OCI-LY1 (cell line): ENCODE data around the gene DHPS.

Experiments used
- EZH2 ChIP-seq: fragments of 200-600 bp; sonication (generic), shearing (Covaris generic); IDR thresholded peaks from 2 replicates; pipeline ENCODE4 v1.8.0; 2017; ENCODE audit warnings: borderline replicate concordance, mixed run types, mild to moderate bottlenecking, antibody characterized with exemption, low read length, moderate library complexity, mixed read lengths
- TF ChIP-seq, protein P1 (sequence below): fragments of 200-600 bp; sonication (generic), shearing (Covaris generic); IDR thresholded peaks from 2 replicates; pipeline ENCODE4 v1.5.1; 2017; ENCODE audit warnings: mild to moderate bottlenecking, antibody characterized with exemption, low read length, moderate library complexity, mixed read lengths

- TF ChIP-seq, protein P1, sequence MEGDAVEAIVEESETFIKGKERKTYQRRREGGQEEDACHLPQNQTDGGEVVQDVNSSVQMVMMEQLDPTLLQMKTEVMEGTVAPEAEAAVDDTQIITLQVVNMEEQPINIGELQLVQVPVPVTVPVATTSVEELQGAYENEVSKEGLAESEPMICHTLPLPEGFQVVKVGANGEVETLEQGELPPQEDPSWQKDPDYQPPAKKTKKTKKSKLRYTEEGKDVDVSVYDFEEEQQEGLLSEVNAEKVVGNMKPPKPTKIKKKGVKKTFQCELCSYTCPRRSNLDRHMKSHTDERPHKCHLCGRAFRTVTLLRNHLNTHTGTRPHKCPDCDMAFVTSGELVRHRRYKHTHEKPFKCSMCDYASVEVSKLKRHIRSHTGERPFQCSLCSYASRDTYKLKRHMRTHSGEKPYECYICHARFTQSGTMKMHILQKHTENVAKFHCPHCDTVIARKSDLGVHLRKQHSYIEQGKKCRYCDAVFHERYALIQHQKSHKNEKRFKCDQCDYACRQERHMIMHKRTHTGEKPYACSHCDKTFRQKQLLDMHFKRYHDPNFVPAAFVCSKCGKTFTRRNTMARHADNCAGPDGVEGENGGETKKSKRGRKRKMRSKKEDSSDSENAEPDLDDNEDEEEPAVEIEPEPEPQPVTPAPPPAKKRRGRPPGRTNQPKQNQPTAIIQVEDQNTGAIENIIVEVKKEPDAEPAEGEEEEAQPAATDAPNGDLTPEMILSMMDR: no peak
- no peak for TF ChIP-seq EZH2
Observed at GRCh38 chr19:12720851-12721655, 39.4 kb upstream of the DHPS start.
